Measurements from ENCODE around the gene MGAT3.

DNA sequence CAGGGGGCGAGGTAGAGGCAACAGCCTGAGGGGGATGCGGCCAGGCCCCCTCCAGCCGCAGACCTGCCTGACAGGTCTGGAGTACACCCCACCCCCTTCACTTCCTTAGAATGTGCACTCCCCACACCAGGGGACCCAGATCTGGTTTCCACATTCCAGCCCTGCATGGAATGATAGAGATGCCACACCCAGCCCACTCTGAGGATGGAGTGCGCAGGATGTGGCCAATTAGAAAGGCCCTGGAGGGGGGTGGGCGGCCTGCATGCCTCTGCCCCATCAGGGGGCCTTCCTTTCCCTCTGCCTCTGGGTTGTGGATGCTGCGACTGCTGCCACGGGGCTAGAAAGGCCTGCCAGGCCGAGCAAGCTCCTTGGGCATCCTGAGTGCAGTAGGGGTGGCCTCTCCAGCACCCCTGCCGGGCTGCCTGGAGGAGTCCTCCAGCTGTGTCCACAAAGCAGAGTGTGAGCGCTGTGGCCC, 28.2 kb upstream of the MGAT3 start:
- TF ChIP-seq RFX5 (IDR thresholded peaks at IDR 0.05; ENCODE audit: low read depth, low read length) (no peak), BRCA1 (IDR thresholded peaks at IDR 0.05) (no peak), BRCA1 (CRISPR knock-in tag; IDR thresholded peaks at IDR 0.05) (no peak), CBX8 (IDR thresholded peaks at IDR 0.05; ENCODE audit: borderline replicate concordance, extremely low read depth, low read depth, low read length, poor library complexity, severe bottlenecking) (no peak)
- TF ChIP-seq, protein P1, sequence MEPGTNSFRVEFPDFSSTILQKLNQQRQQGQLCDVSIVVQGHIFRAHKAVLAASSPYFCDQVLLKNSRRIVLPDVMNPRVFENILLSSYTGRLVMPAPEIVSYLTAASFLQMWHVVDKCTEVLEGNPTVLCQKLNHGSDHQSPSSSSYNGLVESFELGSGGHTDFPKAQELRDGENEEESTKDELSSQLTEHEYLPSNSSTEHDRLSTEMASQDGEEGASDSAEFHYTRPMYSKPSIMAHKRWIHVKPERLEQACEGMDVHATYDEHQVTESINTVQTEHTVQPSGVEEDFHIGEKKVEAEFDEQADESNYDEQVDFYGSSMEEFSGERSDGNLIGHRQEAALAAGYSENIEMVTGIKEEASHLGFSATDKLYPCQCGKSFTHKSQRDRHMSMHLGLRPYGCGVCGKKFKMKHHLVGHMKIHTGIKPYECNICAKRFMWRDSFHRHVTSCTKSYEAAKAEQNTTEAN (CRISPR knock-in tag; IDR thresholded peaks at IDR 0.05) = no peak
- TF ChIP-seq, protein P2, sequence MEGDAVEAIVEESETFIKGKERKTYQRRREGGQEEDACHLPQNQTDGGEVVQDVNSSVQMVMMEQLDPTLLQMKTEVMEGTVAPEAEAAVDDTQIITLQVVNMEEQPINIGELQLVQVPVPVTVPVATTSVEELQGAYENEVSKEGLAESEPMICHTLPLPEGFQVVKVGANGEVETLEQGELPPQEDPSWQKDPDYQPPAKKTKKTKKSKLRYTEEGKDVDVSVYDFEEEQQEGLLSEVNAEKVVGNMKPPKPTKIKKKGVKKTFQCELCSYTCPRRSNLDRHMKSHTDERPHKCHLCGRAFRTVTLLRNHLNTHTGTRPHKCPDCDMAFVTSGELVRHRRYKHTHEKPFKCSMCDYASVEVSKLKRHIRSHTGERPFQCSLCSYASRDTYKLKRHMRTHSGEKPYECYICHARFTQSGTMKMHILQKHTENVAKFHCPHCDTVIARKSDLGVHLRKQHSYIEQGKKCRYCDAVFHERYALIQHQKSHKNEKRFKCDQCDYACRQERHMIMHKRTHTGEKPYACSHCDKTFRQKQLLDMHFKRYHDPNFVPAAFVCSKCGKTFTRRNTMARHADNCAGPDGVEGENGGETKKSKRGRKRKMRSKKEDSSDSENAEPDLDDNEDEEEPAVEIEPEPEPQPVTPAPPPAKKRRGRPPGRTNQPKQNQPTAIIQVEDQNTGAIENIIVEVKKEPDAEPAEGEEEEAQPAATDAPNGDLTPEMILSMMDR (IDR thresholded peaks at IDR 0.05 in 2 of 3, conservative IDR thresholded peaks at IDR 0.05 in 1 of 3; ENCODE audit: insufficient read depth in 2 of 3, low read depth in 1 of 3, low read length in 3 of 3) = no peak
